KOPT-K1 (cell line): ENCODE data around the gene RUSF1.
"Not testable (repeated sequence)": the region's sequence is repeated elsewhere in the genome, so short reads cannot be mapped to it uniquely, and the experiment has no call there.

Experiments used
- H3K27ac ChIP-seq: fragments of 200-600 bp; sonication (generic); 2 replicates; pipeline ENCODE4 v1.5.1; 2016; ENCODE audit warnings: antibody characterized with exemption, mild to moderate bottlenecking, low read depth, low read length; ENCODE audit not compliant: poor library complexity, severe bottlenecking
- H3K36me3 ChIP-seq: fragments of 200-600 bp; sonication (generic); 2 replicates; pipeline ENCODE4 v1.5.1; 2017; ENCODE audit warnings: antibody characterized with exemption, mild to moderate bottlenecking, low read length, moderate library complexity; ENCODE audit not compliant: insufficient read depth
- H3K9me3 ChIP-seq: fragments of 200-600 bp; sonication (generic); 2 replicates; pipeline ENCODE4 v1.5.1; 2017; ENCODE audit warnings: antibody characterized with exemption, low read length, mild to moderate bottlenecking; ENCODE audit not compliant: insufficient read depth, poor library complexity, severe bottlenecking

The RUSF1 gene

DNA sequence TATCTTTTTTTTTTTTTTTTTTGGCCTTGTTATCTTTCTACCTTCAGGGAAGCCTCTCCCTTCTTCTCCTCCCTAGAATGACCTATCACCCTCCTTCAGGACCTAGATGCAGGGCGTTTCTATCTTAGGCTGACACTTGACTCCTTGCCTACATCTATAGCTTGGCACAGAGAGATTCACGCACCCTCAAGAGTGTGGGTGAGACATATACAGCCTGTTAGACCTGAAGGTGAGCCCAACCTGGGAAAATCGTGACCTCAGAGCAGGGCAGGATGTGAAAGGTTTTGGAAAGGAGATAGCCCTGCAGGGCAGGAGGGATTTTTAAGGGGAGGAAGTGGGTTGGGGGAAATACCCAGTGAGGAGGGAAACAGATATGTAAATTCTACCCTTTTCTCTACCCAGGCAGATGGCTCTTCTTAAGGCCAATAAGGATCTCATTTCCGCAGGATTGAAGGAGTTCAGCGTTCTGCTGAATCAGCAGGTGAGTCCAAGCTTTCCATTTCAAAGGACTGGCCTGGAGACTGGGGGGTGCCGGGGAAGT lies 19.6 kb upstream of the RUSF1 start, which contains the start of gene AHSP:
AHSP (plus strand) TSS at position 167 of the 541 bp plus-strand sequence; CDS start at position 407, 240 bp downstream.
- Histone ChIP-seq H3K36me3 (no peaks in the 10 kb centered on the region), H3K9me3 (peaks cover 7% of the 10 kb centered on the region), H3K27ac (no peak within 1 kb of the TSS)

DNA sequence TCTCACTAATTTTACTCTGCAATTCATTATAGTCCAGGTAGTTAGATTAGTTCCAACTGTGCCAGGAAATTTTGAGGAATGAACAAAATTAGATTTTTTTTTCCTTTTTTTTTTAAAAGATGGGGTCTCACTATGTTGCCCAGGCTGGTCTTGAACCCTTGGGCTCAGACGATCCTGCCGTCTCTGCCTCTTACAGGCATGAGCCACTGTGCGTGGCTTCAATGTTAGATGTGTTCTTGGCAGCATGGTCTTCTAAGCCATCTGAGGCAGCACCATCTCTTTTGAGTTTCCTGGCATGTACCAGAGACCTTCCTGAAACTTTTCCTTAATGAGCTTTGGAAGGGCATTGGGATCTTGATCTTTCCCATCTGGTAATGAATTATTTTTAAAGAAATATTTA lies 16.9 kb upstream of the RUSF1 start:
- peaks cover 9% of the 10 kb centered on the region for H3K9me3 ChIP-seq
- H3K27ac ChIP-seq, result no peak overlapping the region
- H3K36me3 ChIP-seq, result no peaks in the 10 kb centered on the region

DNA sequence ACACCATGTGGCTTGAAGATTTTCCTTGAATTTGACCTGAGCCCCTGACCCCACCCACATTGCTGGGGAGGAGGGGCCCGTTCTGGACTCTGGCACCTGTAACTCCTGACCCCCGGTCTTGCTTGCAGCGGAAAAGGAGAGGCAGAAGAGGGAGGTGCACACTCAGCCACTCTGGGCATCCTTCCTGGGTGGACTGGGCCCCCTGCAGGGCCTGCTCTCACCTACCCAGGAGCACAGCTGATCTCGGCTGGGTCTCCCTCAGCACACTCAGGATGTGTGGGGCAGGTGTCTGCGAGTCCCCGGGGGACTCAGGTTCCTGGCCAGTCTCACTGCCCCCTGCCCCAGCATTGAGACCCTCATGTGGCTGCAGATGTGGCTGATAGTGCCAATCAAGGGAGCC lies 15.6 kb upstream of the RUSF1 start:
- not testable (repeated sequence) for H3K36me3 ChIP-seq, H3K27ac ChIP-seq
- peaks cover 10% of the 10 kb centered on the region for H3K9me3 ChIP-seq

DNA sequence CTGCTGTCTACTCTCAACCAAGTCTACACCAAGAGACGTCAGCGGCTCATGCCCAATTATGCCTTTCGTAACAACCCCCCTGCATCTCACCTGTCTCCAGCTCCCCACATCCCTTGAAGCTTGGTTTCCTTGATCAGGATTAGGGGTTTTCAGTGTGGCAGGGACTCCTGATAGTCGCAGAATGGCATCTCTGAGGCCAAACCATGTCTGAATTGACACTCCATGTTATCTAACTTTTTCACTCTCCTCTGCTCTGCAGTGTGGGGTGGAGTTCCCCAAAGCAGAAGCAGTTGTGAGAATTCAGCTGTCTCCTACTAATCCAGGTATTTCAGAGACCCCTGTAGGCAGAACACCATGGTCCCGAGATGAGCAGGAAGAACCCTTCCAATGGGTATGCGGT lies 13.9 kb upstream of the RUSF1 start:
- Histone ChIP-seq H3K27ac (no peak overlapping the region), H3K36me3 (no peaks in the 10 kb centered on the region), H3K9me3 (peaks cover 15% of the 10 kb centered on the region)

DNA sequence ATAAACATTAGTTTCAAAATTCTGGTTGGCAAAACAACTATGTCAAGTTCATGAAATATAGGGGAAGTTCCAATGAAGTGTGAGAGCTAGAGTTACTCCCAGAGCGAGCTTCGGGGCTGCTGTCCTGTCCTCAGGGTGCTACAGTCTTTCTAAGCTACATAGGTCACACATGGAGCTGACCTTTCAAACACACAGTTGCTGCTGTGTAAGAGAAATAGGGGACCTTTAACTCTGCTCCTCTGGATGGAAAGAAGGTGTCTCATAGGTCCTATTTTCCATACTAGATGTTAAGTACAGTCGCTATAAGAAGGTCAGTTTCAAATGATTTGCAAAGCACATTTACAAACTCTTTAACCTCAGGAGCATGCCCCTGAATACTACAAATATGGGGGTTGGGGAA lies 13.2 kb upstream of the RUSF1 start:
- Histone ChIP-seq H3K9me3 (peaks cover 19% of the 10 kb centered on the region), H3K36me3 (no peaks in the 10 kb centered on the region), H3K27ac (no peak overlapping the region)

DNA sequence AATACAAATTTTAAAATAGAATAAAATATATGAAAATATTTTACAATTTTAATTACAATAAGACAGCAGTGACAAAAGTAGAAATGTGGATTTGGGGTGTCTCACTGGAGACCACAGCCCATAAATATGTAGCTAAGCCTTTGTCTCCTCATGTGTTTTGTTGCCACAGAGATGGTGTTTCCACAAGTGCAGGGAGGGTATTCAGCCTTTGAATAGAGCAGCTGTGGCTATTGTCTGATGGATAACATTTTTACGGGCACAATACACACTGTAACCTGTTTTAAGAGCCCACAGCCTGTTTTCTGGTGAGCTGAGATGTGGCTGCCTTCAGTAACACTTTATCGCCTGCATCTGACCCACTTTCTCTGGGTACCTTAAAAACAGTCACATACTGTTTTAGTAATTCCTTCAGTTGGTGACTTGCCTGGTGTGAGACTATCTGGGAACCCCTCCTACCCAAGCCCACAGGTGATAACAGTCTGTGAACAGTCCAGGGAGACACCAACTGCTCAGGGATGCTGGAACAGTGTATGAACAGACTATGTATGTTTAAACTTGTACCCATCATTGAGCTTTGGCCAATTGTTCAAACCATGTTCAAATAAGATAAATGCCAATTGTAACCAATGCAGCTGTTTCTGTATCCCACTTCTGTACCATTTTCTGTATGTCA lies 11.7 kb upstream of the RUSF1 start:
- Histone ChIP-seq H3K9me3 (peaks cover 24% of the 10 kb centered on the region), H3K27ac (no peak overlapping the region), H3K36me3 (no peaks in the 10 kb centered on the region)

DNA sequence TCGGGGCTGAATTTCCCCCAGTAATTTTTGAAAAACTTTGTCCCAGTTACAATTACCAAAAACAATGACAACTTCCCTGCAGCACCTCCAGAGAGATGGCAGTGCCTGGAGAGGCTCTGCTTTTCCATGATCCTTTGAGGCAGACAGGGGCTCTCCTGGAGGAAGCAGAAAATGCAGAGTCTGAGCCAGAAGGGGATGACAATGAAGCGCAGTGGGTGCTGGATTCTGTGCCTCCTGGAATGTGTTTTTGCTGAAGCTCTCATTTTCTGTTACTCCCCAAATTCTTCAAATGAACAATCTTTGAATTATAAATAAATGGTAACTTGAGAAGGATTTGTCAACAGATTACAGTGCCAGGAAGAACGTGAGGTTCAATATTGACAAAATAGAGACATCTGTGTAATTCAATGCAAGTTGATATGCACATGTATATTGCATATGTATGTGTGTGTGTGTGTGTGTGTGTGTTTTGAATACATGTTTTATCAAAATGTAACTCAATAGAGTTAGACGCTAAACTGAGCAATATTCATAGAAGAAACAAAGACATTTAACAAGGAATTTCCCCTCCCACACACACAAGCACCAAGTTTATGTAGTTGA lies 9.7 kb upstream of the RUSF1 start:
- no peak overlapping the region for H3K27ac ChIP-seq
- peaks cover 29% of the 10 kb centered on the region for H3K9me3 ChIP-seq
- no peaks in the 10 kb centered on the region for H3K36me3 ChIP-seq

DNA sequence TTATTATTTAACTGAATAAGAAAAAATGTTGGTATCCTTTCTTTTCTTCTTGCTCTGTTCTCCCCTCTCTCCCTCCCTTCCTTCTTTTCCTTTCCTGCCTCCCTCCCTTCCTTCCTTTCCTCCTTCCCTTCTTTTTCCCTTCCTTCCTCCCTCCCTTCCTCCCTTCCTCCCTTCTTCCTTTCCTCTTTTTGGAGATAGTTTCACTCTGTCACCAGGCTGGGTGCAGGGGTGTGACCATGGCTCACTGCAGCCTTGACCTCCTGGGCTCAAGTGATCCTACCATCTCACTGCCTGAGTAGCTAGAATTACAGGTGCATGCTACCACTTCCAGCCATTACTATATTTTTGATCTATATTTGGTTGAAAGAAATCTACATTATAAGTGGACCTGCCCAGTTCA lies 5.7 kb upstream of the RUSF1 start:
- no peaks in the 10 kb centered on the region for H3K36me3 ChIP-seq
- H3K9me3 ChIP-seq, result peaks cover 30% of the 10 kb centered on the region
- H3K27ac ChIP-seq, result no peak overlapping the region

DNA sequence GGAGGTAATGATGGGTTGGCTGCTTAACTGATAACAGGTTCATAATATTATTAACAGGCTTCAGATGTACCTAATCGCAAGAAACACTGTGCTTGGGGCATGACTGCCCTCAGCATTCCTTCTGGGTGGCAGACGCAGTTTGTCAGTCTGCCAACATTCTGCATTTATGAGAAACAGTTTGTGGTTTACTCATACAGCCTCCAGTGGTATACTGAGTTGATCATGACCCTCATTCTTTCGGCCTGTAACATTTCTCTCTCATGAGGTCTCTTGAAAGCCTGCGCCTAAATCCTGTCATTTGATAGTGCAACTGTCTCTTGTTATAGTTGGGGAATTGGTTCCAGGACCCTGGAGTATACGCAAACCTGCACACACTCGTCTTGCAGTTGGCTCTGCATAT lies 4.9 kb upstream of the RUSF1 start:
- no peak overlapping the region for H3K27ac ChIP-seq
- no peaks in the 10 kb centered on the region for H3K36me3 ChIP-seq
- H3K9me3 ChIP-seq, result peaks cover 27% of the 10 kb centered on the region

DNA sequence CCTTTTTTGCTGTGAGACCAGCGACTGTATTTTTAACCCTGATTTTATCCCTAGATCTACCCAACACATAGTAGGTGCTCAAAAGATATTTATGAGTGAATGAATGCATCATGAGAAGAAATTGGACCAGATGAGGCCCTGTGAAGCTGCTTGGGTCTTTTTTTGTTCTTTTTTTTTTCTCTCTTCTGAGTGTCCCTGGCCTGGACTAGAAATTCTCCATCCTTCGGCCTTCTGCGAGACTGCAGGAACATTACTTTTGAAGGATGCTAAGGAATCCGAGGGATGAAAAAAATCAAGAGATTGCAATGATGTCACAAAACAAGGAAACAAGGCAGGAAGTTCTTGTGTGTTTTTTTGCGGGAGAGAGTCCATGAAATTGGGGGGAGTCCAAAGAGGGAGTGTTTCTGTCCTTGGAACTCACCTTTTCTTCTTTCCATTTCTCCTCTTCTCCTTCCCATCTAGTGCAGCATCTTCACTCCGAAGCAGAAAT lies 560 bp upstream of the RUSF1 start:
- Histone ChIP-seq H3K9me3 (peaks cover 10% of the 10 kb centered on the region), H3K36me3 (no peaks in the 10 kb centered on the region), H3K27ac (peak overlapping the region; percentile 77)

DNA sequence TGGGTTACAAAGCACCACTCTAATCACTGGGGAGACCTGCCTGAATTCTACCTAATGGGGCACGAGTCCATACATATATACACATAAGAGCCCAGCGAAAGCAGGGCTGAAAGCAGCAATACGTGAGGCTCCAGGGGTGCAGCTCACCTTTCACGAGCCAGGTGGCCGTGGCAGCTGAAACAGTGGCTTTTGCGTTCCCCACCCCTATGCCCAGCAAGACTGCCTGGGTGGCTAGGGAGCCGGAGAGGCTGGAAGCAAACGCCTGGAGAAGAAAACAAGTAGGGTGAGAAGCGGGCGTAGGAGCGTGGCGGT lies 618 bp downstream of the RUSF1 start:
- Histone ChIP-seq H3K9me3 (peaks cover 1% of the 10 kb centered on the region), H3K36me3 (no peaks in the 10 kb centered on the region), H3K27ac (peak overlapping the region; percentile 77)

DNA sequence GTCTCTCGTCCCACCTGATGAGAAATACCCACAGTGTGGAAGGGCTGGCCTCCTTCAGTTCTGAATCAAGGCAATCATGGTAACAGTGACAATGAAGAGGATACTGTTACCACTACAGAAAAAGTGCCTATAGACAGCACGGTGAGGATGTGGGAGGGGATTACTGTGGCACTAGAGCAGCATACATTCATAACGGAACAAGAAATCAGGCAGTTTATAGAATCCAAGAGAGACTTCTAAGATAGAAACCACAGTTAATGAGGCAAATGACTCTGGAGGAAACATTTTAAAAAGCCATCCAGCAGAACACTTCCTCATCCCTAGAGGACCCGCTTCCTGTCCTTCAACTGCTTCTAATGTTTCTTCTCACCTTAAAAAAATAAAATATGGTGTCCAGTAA lies 2.7 kb downstream of the RUSF1 start:
- no peaks in the 10 kb centered on the region for H3K9me3 ChIP-seq
- H3K36me3 ChIP-seq, result 0 out of 2 replicates have a peak, but pooled peaks cover under 1% of the 10 kb centered on the region
- no peak overlapping the region for H3K27ac ChIP-seq

DNA sequence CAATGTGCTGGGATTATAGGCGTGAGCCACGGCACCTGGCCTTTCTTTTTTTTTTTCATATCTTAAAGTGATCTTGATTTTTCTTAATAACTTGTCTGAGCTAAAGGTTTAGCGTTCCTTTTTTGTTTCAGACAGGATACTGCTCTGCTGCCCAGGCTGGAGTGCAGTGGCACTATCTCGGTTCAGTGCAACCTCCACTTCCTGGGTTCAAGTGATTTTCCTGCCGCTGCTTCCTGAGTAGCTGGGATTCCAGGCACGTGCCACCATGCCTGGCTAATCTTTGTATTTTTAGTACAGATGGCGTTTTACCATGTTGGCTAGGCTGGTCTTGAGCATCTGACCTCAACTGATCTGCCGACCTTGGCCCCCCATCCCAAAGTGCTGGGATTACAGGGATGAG lies 4.0 kb downstream of the RUSF1 start:
- no peaks in the 10 kb centered on the region for H3K9me3 ChIP-seq
- peaks cover 12% of the 10 kb centered on the region; the same call in 1 of the 2 replicates for H3K36me3 ChIP-seq
- no peak overlapping the region for H3K27ac ChIP-seq

DNA sequence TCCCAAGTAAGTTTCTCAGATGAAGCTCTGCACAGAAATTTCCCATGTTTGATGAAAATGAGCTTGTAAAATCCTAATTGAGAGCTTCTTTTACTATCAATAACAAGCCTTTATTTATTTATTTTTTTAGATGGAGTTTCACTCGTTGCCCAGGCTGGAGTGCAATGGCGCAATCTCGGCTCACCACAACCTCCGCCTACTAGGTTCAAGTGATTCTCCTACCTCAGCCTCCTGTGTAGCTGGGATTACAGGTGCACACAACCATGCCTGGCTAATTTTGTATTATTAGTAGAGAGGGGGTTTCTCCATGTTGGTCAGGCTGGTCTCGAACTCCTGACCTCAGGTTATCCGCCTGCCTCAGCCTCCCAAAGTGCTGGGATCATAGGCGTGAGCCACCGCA lies 4.6 kb downstream of the RUSF1 start:
- not testable (repeated sequence) for H3K27ac ChIP-seq, H3K9me3 ChIP-seq
- H3K36me3 ChIP-seq, result peaks cover 18% of the 10 kb centered on the region

DNA sequence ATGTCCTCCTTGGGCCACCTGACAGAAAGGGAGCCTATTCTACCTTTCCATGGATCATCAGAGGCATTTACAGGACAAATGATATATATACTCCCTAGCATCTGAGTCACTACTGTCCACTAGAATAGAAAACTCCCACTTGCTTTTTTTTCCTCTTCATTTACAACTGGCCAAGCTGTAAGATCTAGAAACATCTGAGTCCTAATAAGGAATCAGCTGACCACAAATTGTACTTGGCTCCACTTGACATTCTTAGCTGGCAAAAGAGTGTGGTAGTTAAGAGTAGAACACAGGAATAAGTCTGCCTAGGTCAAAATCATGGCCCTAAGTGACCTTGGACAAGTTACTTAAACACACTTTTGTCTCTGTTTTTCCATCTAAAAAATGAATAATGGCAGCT lies 5.2 kb downstream of the RUSF1 start:
- no peak overlapping the region for H3K27ac ChIP-seq
- peaks cover 24% of the 10 kb centered on the region for H3K36me3 ChIP-seq
- no peaks in the 10 kb centered on the region for H3K9me3 ChIP-seq

DNA sequence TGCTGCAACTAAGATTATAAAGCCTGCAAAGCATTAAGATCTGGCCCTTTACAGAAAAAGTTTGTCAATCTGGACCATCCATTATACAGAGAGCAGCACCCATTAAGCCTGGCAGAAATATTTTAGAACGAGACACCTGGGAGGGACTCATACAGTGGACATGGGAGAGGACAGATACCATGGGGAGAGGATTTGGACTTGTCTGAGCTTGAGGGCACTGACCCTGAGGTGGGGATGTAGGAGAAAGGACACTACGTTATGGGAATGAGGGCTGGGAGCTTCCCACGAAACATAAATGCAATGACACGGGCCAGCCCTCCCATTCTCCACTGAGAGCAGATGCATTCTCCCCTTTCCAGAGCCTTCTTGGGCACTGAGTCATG lies 6.2 kb downstream of the RUSF1 start:
- H3K9me3 ChIP-seq, result no peaks in the 10 kb centered on the region
- H3K27ac ChIP-seq, result no peak overlapping the region
- H3K36me3 ChIP-seq, result peaks cover 31% of the 10 kb centered on the region
